Measurements from ENCODE around the gene CAPZA2.

The CAPZA2 gene

DNA sequence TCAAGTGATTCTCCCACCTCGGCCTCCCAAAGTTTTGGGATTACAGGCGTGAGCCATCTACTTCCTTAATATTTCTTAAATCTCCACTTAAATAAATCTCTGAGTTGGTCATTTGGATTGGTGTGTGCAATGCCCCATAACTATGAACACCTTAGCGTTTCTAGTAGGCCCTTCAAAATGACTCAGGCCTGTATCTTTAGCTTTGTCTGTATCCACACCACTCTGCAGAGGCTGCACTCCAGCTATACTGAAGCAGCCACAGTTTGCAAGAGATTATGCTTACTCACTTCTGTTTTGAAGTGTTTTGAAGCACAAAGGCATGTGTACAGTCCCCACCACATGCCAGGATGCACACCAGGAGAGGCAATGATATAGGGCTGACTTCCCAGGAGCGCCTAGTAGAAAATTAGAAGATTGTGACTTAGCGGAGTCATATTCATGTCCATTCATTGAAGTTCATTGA, 88.5 kb downstream of the CAPZA2 start:
- TF ChIP-seq, protein P1, sequence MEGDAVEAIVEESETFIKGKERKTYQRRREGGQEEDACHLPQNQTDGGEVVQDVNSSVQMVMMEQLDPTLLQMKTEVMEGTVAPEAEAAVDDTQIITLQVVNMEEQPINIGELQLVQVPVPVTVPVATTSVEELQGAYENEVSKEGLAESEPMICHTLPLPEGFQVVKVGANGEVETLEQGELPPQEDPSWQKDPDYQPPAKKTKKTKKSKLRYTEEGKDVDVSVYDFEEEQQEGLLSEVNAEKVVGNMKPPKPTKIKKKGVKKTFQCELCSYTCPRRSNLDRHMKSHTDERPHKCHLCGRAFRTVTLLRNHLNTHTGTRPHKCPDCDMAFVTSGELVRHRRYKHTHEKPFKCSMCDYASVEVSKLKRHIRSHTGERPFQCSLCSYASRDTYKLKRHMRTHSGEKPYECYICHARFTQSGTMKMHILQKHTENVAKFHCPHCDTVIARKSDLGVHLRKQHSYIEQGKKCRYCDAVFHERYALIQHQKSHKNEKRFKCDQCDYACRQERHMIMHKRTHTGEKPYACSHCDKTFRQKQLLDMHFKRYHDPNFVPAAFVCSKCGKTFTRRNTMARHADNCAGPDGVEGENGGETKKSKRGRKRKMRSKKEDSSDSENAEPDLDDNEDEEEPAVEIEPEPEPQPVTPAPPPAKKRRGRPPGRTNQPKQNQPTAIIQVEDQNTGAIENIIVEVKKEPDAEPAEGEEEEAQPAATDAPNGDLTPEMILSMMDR (IDR thresholded peaks at IDR 0.05; ENCODE audit: control insufficient read depth, insufficient read depth, low read depth, low read length, missing control alignments) = no peak
- no peak for DNase-seq (ENCODE audit: low read depth)
- no peak overlapping the region for H3K4me3 ChIP-seq (ENCODE audit: control insufficient read depth, low read depth, low read length)

DNA sequence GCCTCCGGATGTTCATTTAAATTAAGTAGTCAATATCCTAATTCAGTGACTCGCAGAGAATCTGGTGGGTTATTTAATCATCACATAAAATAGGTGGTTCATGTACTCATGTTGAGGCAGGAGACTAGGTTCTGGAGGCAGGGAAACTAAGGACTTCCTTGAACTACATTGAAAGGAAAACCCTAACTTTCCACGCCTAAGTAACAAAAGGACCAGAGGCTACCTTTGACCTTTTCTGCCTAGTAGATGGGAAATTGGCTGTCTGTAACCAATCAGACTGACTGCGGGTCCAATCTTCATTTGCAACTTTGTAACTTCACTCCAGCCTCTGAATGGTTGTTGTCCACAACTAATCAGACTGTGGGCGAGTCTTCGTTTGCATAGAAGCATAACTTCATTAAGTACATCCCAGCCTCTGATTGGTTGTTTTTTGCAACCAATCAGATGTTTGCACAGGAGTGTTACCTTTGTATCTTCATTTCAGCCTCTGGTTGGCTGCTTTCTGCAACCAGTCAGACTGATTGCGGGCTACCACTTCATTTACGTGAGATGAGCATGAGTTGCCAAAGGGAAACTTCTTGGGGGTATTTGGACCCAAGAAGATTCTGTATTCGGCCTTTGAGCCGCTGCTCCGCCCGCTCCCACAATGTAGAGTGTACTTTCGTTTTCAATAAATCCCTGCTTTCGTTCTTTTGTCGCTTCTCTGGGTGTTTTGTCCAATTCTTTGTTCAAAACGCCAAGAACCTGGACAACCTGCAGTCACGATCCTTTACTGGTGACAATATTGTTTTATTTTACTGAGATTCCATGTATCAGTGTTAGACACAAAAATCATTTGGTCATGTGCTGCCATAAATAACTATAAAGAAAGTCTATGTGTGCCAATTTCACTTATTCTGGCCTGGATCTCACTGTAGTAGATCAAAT, 89.2 kb downstream of the CAPZA2 start:
- H3K4me3 ChIP-seq (ENCODE audit: control insufficient read depth, low read depth, low read length) = no peak overlapping the region
- no peak for DNase-seq (ENCODE audit: low read depth)
- TF ChIP-seq, protein P1 (IDR thresholded peaks at IDR 0.05; ENCODE audit: control insufficient read depth, insufficient read depth, low read depth, low read length, missing control alignments) = no peak

- TF ChIP-seq, protein P1 (IDR thresholded peaks at IDR 0.05; ENCODE audit: control insufficient read depth, insufficient read depth, low read depth, low read length, missing control alignments) = no peak
- no peak for DNase-seq (ENCODE audit: low read depth)
- peak overlapping the region; percentile 82 for H3K4me3 ChIP-seq (ENCODE audit: control insufficient read depth, low read depth, low read length)
Measured at GRCh38 chr7:116952635-116953371, 90.4 kb downstream of the CAPZA2 start.

- peak within 1 kb of the TSS; percentile 82 for H3K4me3 ChIP-seq (ENCODE audit: control insufficient read depth, low read depth, low read length)
- no peak for DNase-seq (ENCODE audit: low read depth)
- TF ChIP-seq, protein P1 (IDR thresholded peaks at IDR 0.05; ENCODE audit: control insufficient read depth, insufficient read depth, low read depth, low read length, missing control alignments) = no peak
Measured at GRCh38 chr7:116953372-116953905, 91.1 kb downstream of the CAPZA2 start, which contains the start of gene ST7. TSS of gene ST7 (plus strand) at chr7:116953501. CDS start at chr7:116953541, 40 bp downstream.

DNA sequence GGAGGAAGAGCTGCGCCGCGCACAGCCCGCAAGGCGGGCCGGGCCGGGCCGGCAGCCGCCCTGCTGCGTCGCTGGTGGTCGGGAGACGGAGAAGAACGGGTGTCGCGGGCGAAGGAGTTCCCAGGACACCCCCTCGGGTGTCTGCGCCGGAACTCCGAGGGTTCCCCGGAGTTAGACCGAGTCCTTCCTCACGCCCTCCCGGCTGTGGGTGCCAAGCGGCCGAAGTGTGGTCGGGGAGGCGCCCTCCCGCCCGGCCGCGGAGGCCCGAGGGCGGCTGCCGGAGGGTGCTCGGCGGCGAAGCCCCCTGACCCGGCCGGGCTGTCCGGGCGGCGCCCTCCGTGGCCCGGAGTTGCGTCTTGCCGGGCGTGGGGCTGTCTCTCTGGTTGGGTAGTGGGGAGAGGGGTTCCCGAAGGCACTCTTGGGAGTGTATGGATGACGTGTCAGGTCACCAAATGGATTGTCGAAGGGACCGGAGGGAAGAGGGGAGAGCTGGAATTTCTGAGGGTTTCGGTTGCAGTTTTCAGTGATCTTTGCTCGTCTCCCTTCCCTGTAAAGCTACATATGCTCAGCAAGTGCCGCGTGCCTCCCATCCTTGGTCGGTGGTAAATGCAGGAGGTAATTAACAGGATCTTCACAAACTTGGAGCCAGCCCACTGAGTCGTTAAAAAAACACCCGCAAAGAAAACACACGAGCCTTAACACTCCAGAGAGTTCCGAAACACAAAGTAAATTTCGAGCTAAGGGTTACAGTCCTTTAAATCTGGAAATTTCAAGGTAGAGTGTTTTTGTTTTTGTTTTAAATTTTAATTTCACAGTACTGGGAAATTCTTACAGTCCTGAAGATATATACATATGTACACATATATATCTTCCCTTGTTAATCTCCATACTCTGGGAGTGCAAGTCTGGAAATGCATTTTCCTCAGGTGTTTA, 91.8 kb downstream of the CAPZA2 start:
- peak; percentile 54 for DNase-seq (ENCODE audit: low read depth)
- TF ChIP-seq, protein P1 (IDR thresholded peaks at IDR 0.05; ENCODE audit: control insufficient read depth, insufficient read depth, low read depth, low read length, missing control alignments) = no peak
- peak overlapping the region; percentile 82 for H3K4me3 ChIP-seq (ENCODE audit: control insufficient read depth, low read depth, low read length)

All from AG09309 (cell line).